Renal cortex interstitium (tissue), 11 donors: Measurements from ENCODE around the gene CCL24. TPM values are rescaled to one million over a fixed set of nuclear protein-coding genes. Genes with fewer than 3 reads are reported as not detected.
A peak's percentile ranks its signal among the peaks of the same experiment; 100 is the strongest.
"Not testable (repeated sequence)": the region's sequence is repeated elsewhere in the genome, so short reads cannot be mapped to it uniquely, and the experiment has no call there.

ENCODE experiments used
- DNase-seq, 11 donors: peaks; one replicate each; pipeline ENCODE4 v3.0.0-alpha.2; 2013; ENCODE audit warnings: low read depth in 9 of 11, low spot score in 4 of 11; ENCODE audit errors: extremely low read depth in 1 of 11
- polyA plus RNA-seq, 3 donors: library from polyadenylated mRNA; unstranded; fragments of 120-200 nt; gene quantifications; one replicate each; pipeline ENCODE4 v1.2.1, GENCODE V29; 2013; ENCODE audit not compliant: insufficient read length in 3 of 3

Gene CCL24
- polyA plus RNA-seq, 3 donors: not detected

DNA sequence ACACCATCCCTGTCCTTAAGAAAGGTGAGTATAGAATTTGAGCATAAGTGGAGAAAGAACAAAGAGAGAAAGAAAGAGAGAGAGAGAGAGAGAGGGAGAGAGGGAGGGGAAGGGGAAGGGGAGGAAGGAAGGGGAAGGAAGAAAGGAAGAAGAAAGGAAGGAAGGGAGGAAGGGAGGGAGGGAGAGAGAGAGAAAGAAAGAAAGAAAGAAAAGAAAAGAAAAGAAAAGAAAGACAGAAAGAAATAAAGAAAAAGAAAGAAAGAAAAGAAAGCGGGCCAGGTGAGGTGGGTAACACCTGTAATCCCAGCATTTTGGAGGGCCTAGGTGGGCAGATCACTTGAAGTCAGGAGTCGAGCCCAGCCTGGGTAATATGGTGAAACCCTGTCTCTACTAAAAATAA is 19.9 kb downstream of the CCL24 start:
- DNase-seq: no peak

DNA sequence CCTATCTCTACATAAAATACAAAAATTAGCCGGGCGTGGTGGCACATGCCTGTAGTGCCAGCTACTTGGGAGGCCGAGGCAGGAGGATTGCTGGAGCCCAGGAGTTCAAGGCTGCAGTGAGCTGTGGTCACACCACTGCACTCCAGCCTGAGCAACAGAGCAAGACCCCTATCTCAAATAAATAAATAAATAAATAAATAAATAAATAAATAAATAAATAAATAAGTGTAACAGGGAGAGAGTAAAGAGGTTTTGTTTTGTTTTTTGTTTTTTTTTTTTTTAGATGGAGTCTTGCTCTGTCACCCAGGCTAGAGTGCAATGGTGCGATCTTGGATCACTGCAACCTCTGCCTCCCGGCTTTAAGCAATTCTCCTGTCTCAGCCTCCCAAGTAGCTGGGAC is 21.0 kb downstream of the CCL24 start:
- not testable (repeated sequence) for DNase-seq

DNA sequence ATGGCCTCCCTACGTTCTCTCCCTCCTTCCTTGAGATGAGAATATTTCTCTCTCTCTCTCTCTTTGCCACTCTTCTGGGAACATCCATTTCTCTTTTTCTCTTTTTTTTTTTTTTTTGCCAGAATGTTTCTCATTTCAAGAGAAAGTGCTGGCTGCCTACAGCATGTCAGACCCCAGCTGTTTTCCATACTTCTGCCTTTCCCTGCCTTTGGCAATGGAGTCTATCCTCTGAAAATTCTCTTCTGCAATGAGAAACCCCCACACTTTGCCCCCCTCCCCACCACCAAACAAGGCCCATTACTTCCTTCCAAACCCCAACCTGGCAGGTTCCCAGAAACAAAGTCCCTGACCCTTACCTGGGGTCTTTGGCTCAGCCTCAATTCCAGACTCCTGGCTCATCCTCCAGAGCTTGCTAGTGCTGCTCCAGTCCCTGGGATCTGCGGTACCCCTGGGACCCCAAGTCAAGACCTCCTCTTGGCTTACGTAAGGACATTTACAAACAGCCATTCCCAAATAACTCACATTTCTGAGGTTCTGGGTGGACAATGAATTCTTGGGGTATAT is 24.2 kb downstream of the CCL24 start:
- DNase-seq: no peak

DNA sequence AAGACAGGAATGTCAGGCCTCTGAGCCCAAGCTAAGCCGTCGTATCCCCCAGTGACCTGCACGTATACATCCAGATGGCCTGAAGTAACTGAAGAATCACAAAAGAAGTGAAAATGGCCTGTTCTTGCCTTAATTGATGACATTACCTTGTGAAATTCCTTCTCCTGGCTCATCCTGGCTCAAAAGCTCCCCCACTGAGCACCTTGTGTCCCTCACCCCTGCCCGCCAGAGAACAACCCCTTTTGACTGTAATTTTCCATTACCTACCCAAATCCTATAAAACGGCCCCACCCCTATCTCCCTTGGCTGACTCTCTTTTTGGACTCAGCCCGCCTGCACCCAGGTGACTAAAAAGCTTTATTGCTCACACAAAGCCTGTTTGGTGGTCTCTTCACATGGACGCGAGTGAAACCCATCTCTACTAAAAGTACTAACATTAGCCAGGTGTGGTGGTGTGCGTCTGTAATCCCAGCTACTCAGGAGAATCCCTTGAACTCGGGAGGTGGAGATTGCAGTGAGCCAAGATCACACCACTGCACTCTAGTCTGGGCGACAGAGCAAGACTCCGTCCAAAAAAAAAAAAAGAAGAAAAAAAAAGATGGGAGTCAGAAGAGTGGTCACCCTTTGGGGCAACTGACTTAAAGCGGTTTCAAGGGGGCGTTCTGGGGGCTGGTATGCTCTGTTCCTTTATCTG is 25.3 kb downstream of the CCL24 start:
- DNase-seq: not testable (repeated sequence)

DNA sequence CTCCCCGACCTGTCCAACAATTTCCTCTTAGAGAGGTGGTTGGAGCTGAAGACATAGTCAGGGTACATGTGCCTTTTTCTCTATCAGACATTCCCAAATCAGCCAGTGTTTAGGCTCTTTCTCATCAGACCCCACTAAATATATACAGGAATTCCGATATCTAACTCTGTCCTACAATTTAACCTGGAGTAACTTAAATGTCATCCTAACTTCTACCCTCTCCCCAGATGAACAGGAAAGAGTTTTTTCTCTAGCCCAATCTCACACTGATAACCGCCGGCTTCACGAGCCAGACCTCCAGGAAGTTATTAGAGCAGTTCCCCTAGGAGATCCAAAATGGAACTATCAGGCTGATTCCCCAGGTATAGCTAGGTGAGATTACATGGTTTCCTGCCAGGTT is 30.5 kb downstream of the CCL24 start:
- not testable (repeated sequence) for DNase-seq

DNA sequence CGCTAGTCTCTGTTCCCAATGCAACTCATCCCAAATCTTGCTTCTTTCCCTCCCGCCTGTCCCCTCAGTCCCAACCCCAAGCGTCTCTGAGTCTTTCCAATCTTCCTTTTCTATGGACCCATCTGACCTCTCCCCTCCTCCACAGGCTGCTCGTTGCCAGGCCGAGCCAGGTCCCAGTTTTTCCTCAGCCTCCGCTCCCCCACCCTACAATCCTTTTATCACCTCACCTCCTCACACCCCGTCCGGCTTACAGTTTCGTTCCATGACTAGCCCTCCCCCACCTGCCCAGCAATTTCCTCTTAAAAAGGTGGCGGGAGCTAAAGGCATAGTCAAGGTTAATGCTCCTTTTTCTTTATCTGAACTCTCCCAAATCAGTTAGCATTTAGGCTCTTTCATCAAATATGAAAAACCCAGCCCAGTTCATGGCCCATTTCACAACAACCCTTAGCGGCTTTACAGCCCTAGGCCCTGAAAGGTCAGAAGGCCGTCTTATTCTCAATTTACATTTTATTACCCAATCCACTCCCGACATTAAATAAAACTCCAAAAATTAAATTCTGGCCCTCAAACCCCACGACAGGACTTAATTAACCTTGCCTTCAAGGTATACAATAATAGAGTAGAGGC is 32.8 kb downstream of the CCL24 start:
- not testable (repeated sequence) for DNase-seq

DNA sequence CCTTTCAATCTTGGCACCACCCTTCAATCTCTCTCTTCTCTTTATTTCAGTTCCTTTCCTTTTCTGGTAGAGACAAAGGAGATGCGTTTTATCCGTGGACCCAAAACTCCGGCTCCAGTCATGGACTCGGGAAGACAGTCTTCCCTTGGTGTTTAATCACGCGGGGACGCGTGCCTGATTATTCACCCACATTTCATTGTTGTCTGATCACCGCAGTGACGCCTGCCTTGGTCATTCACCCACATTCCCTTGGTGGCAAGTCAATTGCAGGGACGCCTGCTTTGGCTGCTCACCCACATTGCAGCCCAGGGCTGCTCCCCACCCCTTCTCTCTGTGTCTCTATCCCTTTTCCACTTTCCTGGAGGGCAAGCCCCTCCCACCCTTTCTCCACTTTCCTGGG is 34.1 kb downstream of the CCL24 start:
- not testable (repeated sequence) for DNase-seq

DNA sequence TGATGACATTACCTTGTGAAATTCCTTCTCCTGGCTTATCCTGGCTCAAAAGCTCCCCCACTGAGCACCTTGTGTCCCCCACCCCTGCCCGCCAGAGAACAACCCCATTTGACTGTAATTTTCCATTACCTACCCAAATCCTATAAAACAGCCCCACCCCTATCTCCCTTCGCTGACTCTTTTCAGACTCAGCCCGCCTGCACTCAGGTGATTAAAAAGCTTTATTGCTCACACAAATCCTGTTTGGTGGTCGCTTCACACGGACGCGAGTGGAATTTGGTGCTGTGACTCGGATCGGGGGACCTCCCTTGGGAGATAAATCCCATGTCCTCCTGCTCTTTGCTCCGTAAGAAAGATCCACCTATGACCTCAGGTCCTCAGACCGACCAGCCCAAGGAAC is 34.6 kb downstream of the CCL24 start:
- not testable (repeated sequence) for DNase-seq

DNA sequence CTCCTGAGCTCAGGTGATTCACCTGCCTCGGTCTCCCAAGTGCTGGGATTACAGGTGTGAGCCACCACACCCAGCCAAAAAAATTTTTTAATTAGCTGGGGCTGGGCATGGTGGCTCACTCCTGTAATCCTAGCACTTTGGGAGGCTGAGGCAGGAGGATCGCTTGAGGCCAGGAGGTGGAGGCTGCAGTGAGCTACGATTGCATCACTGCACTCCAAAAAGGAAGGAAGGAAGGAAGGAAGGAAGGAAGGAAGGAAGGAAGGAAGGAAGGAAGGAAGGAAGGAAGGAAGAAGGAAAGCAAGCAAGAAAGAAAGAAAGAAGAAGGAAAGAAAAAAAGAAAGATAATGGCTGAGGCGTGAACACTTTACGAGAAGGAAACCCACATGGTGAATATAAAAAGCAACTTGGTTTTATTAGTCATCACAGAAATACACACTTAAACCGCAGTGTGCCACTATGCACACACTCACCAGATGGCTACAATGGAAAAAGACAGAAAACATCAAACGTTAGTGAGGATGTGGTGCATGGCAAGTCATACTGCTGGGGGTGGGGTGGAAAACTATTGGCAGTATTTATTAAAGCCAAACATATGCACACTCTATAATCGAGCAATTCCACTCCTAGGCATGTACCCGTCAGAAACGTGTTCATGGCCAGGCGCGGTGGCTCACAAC is 37.2 kb downstream of the CCL24 start:
- DNase-seq: no peak

DNA sequence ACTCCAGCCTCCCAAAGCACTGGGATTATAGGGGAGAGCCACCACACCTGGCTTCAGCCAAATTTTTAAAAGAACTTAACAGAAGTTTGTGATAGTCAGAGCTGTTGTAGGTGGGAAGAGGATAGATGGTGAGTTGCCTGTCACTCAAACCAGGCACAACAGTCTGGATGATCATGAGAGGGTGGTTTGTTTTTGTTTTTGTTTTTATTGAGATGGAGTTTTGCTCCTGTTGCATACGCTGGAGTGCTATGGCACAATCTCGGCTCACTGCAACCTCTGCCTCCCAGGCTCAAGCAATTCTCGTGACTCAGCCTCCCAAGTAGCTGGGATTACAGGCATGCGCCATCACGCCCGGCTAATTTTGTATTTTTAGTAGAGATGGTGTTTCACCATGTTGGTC is 39.6 kb downstream of the CCL24 start:
- DNase-seq: not testable (repeated sequence)

DNA sequence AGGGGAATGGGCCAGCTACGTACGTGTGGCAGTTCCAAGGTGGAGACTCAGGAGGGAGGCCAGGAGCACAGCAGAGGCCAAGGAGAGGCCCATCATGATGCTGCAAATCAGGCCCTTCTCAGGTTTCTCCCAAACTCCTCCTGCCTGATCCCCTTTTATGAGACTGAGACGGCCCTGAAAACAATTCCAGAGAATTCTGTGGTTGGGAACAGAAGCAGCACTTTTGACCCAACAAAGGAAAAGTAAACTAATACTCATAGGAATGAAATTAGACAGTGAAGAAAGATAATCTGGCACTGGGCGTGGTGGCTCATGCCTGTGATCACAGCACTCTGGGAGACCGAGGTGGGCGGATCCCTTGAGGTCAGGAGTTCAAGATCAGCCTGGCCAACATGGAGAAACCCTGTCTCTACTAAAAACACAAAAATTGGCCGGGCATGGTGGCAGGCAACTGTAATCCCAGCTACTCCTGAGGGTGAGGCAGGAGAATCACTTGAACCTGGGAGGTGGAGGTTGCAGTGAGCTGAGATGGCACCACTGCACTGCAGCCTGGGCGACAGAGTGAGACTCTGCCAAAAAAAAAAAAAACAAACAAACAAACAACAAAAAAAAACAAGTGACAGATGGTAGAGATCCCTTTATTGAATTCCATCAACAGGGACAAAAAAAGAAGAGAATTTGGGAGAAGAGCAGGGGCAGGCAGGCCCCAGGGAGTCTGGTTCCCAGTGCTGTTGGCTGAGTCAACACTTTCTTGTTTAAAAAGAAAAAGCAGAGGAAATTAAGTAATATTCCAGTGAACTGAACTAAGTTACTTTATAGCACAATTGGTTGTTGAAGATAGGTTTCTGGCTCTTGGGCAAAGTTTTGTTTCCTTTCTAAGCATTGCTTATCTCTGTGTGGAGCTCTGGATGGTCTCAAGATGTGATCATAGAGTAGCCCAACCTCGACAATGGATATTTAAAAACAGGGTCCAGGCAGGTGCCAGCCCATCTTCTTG is 41.2 kb downstream of the CCL24 start, which contains the start of gene CCL26:
CCL26 (minus strand) TSS at position 131 of the 997 bp plus-strand sequence; CDS start at position 96, 35 bp downstream.
- no peak for DNase-seq

DNA sequence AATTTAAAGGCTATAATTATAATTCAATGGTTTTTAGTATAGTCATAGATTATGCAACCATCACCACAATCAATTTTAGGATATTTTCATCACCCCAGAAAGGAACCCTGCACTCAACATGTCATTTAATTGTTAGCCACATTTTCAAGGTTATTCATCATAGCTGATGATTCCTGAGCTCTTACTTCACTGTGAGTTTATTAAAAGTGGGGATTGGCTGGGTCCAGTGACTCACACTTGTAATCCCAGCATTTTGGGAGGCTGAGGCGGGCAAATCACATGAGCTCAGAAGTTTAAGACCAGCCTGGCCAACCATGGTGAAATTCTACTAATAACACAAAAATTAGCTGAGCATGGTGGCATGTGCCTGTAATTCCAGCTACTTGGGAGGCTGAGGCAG is 42.4 kb downstream of the CCL24 start:
- no peak for DNase-seq

DNA sequence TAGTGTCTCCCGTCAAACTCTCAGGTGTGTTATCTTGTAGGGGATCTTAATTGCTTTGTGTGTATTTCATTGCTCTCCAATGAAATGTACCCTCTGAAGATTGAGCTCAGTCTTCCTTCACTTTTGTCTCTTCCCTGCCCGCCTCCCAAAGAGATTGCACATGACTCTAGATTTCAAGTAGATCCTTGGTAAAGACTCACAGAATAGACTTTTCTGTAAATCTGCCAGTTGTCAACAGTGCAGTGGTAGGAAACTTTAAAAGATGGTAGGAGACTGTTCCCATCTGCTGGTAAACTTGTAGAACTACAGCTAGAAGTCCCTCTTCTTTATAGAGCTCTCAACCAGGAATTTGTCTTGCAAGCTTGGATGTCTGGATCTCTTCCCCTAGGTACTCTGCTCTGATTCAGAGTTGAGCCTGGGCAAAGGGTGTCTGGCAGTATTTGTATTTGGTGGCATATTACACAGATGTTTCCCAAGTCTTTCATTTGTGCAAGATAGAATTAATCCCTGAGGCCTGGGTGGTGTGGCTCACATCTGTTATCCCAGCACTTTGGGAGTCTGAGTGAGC is 51.2 kb downstream of the CCL24 start:
- DNase-seq: peak in 4 of 11 donors; percentile 38 to 68 (median 47)

DNA sequence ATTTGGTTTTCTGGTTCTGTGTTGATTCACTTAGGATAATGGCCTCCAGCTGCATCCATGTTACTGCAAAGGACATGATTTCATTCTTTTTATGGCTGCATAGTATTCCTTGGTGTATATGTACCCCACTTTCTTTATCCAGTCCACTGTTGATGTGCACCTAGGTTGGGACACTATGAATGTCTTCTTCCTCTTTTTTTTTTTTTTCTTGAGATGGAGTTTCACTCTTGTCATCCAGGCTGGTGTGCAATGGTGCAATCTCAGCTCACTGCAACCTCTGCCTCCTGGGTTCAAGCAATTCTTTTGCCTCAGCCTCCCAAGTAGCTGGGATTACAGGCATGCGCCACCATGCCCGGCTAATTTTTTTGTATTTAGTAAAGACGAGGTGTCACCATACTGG is 51.8 kb downstream of the CCL24 start:
- not testable (repeated sequence) for DNase-seq

Other genes starting within 250 kb of the CCL24 start
- 10 to 100 TPM; 31.3 to 35.7 (median 35.3) TPM for gene HIP1, start 74.9 kb downstream of the CCL24 start, polyA plus RNA-seq
- gene CCL26, start 41.6 kb downstream of the CCL24 start, polyA plus RNA-seq: under 1 TPM in 1 of 3 donors, not detected in 2; 0.20 TPM
- 10 to 100 TPM; 62.2 to 80.8 (median 64.8) TPM for gene RHBDD2, start 65.2 kb upstream of the CCL24 start, polyA plus RNA-seq
- gene POR, start 101.3 kb upstream of the CCL24 start, polyA plus RNA-seq: 10 to 100 TPM; 52.9 to 82.2 (median 66.5) TPM
- 10 to 100 TPM; 48.6 to 66.1 (median 57.1) TPM for gene TMEM120A, start 180.8 kb upstream of the CCL24 start, polyA plus RNA-seq
- gene STYXL1, start 234.2 kb upstream of the CCL24 start, polyA plus RNA-seq: 10 to 100 TPM; 45.8 to 56.3 (median 48.4) TPM
- 100 to 1,000 TPM; 183 to 240 (median 206) TPM for gene MDH2, start 234.3 kb upstream of the CCL24 start, polyA plus RNA-seq